ENCODE measurements around the gene RAB8B. TPM values are rescaled to one million over a fixed set of nuclear protein-coding genes. Genes with fewer than 3 reads are reported as not detected.

RAB8B gene
- total and polyA plus RNA-seq, 3 donors from 2014 or later: 19.3 to 38.7 (median 20.8) TPM

DNA sequence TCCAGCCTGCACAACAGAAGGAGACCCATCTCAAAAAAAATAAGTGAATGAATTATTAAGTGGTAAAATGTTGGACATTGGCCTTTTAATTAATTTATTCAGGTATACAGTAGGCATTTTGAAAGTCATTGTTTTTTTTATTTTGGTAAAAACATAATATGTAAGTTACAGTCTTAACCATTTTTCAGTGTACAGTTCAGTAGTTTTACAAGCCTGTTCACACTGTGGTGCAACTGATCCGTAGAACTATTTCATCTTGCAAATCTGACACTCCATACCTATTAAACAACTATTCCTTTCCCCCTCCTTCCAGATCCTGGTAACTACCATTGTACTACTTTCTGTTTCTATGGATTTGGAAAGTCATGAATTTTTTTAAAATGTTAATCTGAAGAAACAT lies 51.9 kb downstream of the RAB8B start:
- peaks cover 6% of the 10 kb centered on the region for H3K4me1 ChIP-seq
- H3K27me3 ChIP-seq: no peaks in the 10 kb centered on the region
- WGBS, 2 donors: 96 to 100% methylated on average over 1 of the region's 1 CpG
- TF ChIP-seq POLR2A (IDR thresholded peaks at IDR 0.05): no peak
- TF ChIP-seq, protein P1, sequence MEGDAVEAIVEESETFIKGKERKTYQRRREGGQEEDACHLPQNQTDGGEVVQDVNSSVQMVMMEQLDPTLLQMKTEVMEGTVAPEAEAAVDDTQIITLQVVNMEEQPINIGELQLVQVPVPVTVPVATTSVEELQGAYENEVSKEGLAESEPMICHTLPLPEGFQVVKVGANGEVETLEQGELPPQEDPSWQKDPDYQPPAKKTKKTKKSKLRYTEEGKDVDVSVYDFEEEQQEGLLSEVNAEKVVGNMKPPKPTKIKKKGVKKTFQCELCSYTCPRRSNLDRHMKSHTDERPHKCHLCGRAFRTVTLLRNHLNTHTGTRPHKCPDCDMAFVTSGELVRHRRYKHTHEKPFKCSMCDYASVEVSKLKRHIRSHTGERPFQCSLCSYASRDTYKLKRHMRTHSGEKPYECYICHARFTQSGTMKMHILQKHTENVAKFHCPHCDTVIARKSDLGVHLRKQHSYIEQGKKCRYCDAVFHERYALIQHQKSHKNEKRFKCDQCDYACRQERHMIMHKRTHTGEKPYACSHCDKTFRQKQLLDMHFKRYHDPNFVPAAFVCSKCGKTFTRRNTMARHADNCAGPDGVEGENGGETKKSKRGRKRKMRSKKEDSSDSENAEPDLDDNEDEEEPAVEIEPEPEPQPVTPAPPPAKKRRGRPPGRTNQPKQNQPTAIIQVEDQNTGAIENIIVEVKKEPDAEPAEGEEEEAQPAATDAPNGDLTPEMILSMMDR (IDR thresholded peaks at IDR 0.05): no peak
- H3K27ac ChIP-seq: no peak overlapping the region
- intact Hi-C loops (cut with DNase I; ENCODE audit: low total_unique reads): no loop called here
- no peak for DNase-seq
- no peak overlapping the region for H3K4me3 ChIP-seq
- H3K9me3 ChIP-seq: no peaks in the 10 kb centered on the region
- no peaks in the 10 kb centered on the region for H3K36me3 ChIP-seq (ENCODE audit: low read depth, missing control alignments)

DNA sequence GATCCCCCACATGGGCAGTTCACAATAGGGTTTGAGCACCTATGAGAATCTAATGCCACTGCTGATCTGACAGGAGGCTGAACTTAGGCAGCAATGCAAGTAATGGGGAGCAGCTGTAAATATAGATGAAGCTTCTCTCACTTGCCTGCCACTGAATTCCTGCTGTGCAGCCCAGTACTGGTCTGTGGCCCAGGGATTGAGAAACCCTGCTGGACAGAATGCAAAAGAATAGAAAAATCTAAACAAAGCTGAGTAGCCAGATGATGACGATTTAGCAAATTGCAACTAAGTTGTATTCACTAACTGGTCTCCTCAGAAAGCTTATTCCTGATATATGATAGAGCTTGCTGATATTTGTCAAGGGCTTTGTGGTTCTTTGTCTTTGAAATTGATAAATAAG lies 53.7 kb downstream of the RAB8B start:
- DNase-seq: no peak
- 75 to 77% methylated on average over 1 of the region's 1 CpG for WGBS, 2 donors
- Histone ChIP-seq H3K27me3 (no peaks in the 10 kb centered on the region), H3K36me3 (ENCODE audit: low read depth, missing control alignments) (no peaks in the 10 kb centered on the region), H3K4me1 (peaks cover 6% of the 10 kb centered on the region), H3K27ac (no peak overlapping the region), H3K4me3 (no peak overlapping the region), H3K9me3 (no peaks in the 10 kb centered on the region)
- intact Hi-C loops (cut with DNase I; ENCODE audit: low total_unique reads): no loop called here
- TF ChIP-seq, protein P1 (IDR thresholded peaks at IDR 0.05): no peak
- TF ChIP-seq POLR2A (IDR thresholded peaks at IDR 0.05): no peak

DNA sequence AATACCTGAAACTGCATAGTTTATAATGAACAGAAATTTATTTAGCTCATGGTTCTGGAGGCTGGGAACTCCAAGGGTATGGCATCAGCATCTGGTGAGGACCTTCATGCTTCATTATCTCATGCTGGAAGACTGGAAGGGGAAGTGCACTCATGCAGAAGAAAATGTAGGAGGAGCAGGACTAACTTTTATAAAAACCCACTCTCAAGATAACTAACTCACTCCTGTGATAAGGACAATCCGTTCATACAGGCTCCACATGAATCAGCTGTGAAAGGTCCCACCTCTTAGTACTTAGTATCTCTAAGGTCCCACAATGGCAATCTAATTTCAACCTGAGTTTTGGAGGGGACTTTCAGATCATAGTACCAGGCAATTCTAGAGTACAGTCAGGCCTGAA lies 54.4 kb downstream of the RAB8B start:
- TF ChIP-seq, protein P1 (IDR thresholded peaks at IDR 0.05): no peak
- no peak for TF ChIP-seq POLR2A (IDR thresholded peaks at IDR 0.05)
- Histone ChIP-seq H3K27me3 (no peaks in the 10 kb centered on the region), H3K4me1 (peaks cover 3% of the 10 kb centered on the region), H3K4me3 (no peak overlapping the region), H3K9me3 (no peaks in the 10 kb centered on the region), H3K36me3 (ENCODE audit: low read depth, missing control alignments) (no peaks in the 10 kb centered on the region), H3K27ac (no peak overlapping the region)
- no peak for DNase-seq
- intact Hi-C loops (cut with DNase I; ENCODE audit: low total_unique reads): no loop called here
- 36 to 52% methylated on average over 1 of the region's 1 CpG for WGBS, 2 donors

DNA sequence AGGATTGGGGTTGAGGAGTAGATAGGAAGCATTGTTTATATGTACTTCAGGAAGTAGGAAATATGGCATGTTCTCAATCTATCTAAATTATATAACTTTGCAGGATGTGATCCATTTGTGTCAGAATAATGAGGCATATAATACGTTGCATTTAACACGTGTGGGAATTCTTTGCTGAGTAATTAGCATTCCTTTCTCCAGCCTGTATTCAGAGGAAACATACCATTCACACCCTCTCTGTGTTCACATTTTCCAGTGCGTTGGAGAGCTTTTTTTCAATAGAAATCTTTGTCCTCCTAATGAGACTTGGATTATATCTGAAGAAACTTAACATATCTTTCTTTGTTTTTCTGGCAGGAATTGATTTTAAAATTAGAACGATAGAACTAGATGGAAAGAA lies 55.0 kb downstream of the RAB8B start:
- TF ChIP-seq, protein P1 (IDR thresholded peaks at IDR 0.05): no peak
- no peak for TF ChIP-seq POLR2A (IDR thresholded peaks at IDR 0.05)
- H3K36me3 ChIP-seq (ENCODE audit: low read depth, missing control alignments): no peaks in the 10 kb centered on the region
- H3K27ac ChIP-seq: peak overlapping the region in 1 of 2 donors; percentile 33
- no peaks in the 10 kb centered on the region for H3K27me3 ChIP-seq
- H3K9me3 ChIP-seq: no peaks in the 10 kb centered on the region
- no peaks in the 10 kb centered on the region for H3K4me1 ChIP-seq
- intact Hi-C loops (cut with DNase I; ENCODE audit: low total_unique reads): no loop called here
- H3K4me3 ChIP-seq: no peak overlapping the region
- no peak for DNase-seq
- WGBS, 2 donors: 38 to 46% methylated on average over 4 of the region's 4 CpGs

DNA sequence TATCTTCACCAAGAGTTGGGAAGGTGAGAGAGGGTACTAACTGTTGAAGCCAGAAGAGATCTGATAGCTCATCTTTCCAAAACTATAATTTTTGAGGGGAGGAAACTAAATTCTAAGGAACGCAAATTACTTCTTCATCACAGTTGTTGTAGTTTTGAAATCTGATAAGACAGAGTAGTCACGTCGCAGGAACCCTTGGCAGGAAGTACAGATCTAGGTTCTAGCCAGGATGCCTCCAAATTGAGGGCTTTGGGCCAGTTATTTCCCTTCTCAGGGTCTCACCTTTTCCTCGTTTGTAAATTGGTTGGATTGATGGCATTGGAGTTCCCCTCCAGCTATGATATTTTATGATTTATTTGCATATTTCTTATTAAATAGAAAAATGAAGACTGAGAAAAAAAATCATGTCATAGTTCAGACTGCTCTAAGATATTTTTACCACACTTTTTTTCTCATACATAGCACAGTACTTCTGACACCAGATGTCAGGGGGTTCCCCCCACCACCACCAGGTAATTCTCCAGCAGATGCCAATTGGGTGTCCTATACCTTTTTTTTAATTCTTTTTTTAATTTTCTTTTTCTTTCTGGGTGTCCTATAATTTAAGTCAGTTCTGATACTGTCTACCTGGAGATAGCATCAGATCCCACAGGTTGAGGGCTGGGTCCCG lies 55.7 kb downstream of the RAB8B start:
- intact Hi-C loops (cut with DNase I; ENCODE audit: low total_unique reads): no loop called here
- WGBS, 2 donors: 58 to 59% methylated on average over 5 of the region's 5 CpGs
- H3K27me3 ChIP-seq: no peaks in the 10 kb centered on the region
- H3K9me3 ChIP-seq: no peaks in the 10 kb centered on the region
- no peak for TF ChIP-seq POLR2A (IDR thresholded peaks at IDR 0.05)
- TF ChIP-seq, protein P1 (IDR thresholded peaks at IDR 0.05): no peak
- no peak overlapping the region for H3K4me3 ChIP-seq
- no peaks in the 10 kb centered on the region for H3K4me1 ChIP-seq
- H3K27ac ChIP-seq: peak overlapping the region in 1 of 2 donors; percentile 33
- DNase-seq: no peak
- no peaks in the 10 kb centered on the region for H3K36me3 ChIP-seq (ENCODE audit: low read depth, missing control alignments)

Measured in testis (tissue), 3 donors.